NCI-H2196 treated with DMSO at 0.1 percent for 48 hours (cell line): ENCODE data around the gene MLYCD.
A peak's percentile ranks its signal among the peaks of the same experiment; 100 is the strongest.
"Not testable (repeated sequence)": the region's sequence is repeated elsewhere in the genome, so short reads cannot be mapped to it uniquely, and the experiment has no call there.

Source experiments
- DNase-seq: peaks from one replicate; lab custom pipeline; 2025; ENCODE audit not compliant: unreplicated experiment; lab: John Stamatoyannopoulos, UW

The MLYCD gene

GRCh38 chr16:83939266-83939855, 40.4 kb downstream of the MLYCD start:
- DNase-seq, result no peak

DNA sequence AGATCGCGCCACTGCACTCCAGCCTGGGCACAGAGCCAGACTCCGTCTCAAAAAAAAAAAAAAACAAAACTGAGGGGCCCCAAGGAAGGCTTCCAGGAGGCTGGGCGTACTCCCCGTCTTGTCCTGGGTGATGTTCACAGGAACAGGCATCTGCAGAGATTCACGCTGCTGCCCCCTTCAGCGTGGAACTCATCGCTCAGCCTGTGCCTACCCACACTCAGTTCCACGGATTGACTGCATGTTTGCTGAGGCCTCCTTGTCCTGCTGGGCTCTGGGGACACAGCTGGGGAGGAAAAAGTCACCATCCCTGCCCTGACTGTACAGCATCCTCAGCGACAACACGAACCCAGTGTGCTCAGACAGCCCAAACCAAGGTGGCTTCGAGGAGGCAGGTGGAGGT, 41.2 kb downstream of the MLYCD start:
- no peak for DNase-seq

- no peak for DNase-seq
These were observed 41.9 kb downstream of the MLYCD start for GRCh38 chr16:83940630-83941378.

DNA sequence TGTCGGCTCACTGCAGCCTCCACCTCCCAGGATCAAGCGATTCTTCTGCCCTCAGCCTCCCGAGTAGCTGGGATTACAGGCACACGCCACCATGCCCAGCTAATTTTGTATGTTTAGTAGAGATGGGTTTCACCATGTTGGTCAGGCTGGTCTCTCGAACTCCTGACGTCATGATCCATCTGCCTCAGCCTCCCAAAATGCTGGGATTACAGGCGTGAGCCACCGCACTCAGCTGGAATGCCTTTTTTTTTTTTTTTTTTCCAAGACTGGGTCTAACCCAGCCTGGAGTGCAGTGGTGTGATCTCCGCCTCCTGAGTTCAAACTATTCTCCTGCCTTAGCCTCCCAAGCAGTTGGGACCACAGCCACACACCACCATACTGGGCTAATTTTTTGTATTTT, 42.6 kb downstream of the MLYCD start:
- not testable (repeated sequence) for DNase-seq

DNA sequence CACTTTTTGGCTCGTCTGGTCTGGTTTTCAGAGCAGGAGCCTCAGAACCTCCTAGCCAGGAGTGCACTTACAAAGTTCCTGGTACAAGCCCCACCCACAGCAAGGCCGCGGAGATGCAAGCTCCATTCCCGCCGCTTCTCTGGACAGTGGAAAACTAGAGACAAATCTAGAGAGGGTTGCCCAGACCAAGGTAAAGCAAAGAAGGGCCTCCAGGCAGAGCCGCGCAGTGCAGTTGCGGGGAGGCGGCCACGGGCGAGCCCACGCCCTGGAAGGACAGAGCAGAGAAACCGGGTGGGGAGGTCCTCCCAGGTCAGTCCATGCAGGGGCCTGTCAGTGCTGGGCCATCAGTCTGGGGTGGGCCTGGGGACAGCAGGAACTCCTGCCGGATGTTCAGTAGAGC, 43.2 kb downstream of the MLYCD start:
- DNase-seq, result no peak

GRCh38 chr16:83942815-83943515, 44.0 kb downstream of the MLYCD start:
- no peak for DNase-seq

GRCh38 chr16:83943516-83944050, 44.7 kb downstream of the MLYCD start:
- no peak for DNase-seq

GRCh38 chr16:83945587-83945986, 46.7 kb downstream of the MLYCD start:
- no peak for DNase-seq

GRCh38 chr16:83946154-83946780, 47.4 kb downstream of the MLYCD start:
- DNase-seq, result no peak

DNA sequence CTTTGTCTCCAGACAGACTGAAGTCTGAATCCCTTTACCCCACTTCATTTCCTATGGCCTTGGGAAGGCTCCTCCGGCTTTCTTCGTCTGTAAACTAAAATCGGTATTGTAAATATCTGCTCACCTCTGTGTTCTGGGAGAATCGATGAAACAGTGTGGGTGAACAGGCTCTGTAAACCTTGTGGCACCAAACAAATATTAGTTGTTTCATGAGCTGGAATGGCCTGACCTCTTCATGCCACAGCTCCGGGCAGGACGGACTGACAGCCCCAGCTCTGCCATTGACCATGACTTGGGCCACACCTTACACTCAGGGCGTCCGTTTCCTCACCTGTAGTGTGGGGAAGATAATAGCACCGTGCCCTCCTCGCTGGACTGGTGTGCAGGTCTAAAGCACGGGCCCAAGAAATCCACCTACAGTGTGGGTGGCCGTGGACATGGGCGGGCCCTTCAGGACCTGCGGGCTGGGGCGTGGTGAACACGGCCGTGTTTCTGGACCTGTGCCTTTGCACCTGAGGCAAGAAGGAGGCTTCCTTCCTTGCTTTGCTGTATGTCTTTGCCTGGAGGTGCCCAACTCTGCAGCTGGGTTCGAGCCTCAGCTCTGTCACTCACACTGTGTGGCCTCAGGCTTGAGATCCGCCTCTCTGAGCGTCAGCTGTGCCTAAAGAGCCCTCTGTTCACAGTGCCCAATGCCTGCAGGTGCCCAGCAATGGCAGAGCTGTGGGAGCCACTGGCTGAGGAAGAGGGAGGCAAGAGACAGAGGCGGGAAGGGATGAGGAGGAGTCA, 48.1 kb downstream of the MLYCD start:
- DNase-seq, result no peak

GRCh38 chr16:83947642-83948234, 48.8 kb downstream of the MLYCD start:
- no peak for DNase-seq

DNA sequence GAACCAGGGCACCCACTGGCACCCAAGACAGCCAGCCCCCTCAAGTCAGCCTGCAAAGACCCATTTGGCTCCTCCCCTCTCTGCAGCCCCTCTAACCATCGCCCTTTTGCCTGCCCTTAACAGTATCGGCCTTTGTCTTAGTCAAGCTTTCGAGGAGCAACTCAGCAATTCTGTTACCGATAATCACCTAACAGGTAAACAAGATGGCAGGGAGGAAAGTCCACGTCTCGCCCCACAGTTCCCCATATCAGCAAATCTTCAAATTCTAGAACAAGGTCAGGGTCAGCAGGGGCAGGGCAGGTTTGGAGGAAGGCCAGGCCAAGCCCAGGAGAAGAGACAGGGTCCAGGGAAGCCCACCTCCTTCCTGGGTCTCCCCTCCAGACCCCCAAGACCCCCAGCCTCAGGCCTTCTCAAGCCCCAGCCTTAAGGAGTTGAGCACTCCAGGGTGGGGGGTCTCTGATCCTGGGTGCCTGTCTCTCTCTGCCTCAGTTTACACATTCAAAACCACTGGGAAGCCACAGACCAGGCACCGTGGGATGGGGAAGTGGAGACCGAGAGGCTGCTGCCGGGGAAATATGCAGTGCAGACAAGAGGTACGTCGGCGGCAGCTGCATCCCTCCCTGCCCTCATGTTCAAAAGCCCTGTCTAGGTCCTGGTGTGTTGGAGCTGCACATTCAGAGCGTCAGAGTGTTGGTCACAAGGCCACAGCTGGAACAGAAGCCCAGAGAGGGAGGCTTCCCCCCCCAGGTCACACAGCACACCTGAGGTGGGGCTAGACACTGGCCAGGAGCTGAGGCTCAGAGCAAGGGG, 50.2 kb downstream of the MLYCD start:
- no peak for DNase-seq

- DNase-seq, result no peak
These were observed 50.7 kb downstream of the MLYCD start for GRCh38 chr16:83949724-83950001.

DNA sequence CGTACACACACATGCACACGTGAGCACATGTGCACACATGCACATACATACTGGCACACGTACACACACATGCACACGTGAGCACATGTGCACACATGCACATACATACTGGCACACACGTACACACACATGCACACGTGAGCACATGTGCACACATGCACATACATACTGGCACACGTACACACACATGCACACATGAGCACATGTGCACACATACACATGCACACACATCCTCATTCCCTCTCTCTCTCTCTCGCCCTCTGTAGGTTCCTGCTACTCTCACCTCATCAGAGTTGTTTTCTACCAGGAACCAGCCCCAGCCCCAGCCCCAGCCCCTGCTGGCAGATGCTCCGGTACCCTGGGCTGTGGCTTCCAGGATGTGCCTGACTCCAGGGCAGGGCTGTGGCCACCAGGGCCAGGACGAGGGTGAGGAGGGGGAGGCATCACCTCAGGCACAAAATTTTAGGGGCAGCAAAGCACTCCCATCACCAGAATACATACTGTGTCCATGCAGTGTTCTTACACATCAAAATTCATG, 52.0 kb downstream of the MLYCD start:
- not testable (repeated sequence) for DNase-seq

GRCh38 chr16:83951544-83951943, 52.6 kb downstream of the MLYCD start:
- no peak for DNase-seq

GRCh38 chr16:83952587-83952939, 53.6 kb downstream of the MLYCD start:
- DNase-seq, result no peak

DNA sequence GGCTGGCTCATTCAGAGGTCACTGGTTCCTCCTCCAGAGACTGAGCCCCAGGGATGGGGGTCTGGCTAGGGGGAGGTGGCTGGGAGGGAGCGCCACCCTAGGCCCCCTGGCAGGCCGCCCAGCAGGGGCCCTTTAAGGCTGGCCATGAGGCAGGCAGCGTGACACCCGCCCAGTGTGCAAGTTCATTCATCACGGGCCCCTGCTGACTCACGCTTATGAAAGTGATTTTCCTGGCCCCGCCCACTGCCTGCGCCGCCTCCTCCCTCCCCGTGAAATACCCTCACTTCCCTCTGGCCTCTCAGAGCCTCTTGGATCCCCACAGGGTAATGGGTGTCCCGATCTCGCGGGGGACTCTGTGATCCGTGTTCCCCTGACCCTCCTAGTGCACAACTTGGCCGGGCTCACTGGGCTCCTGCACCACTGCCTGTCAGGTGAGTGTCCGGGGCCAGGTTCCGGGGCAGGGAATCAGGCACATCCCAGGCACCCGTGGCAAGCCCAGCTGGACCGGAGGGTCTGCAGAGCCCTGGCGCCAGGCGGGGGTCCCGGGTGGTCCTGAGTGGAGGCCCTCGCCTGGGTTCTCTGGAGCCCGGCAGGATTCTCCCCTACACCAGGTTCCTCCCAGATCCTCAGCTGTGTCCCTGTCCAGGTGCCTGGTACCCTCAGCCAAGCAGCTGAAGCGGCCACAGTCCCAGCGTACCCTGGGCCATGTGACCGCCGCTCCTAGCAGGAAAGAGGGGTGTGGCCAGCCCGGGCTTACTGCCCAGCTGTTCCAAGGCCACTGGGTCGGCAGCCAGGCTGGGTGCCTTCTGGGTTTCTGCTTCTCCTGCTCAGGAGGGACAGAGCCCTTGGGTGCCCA, 54.3 kb downstream of the MLYCD start, which contains the start of gene OSGIN1:
TSS of gene OSGIN1 (plus strand) at position 301 of the 856 bp plus-strand sequence. CDS start 4,432 bp downstream, outside the sequence.
- DNase-seq, result peak; percentile 70

DNA sequence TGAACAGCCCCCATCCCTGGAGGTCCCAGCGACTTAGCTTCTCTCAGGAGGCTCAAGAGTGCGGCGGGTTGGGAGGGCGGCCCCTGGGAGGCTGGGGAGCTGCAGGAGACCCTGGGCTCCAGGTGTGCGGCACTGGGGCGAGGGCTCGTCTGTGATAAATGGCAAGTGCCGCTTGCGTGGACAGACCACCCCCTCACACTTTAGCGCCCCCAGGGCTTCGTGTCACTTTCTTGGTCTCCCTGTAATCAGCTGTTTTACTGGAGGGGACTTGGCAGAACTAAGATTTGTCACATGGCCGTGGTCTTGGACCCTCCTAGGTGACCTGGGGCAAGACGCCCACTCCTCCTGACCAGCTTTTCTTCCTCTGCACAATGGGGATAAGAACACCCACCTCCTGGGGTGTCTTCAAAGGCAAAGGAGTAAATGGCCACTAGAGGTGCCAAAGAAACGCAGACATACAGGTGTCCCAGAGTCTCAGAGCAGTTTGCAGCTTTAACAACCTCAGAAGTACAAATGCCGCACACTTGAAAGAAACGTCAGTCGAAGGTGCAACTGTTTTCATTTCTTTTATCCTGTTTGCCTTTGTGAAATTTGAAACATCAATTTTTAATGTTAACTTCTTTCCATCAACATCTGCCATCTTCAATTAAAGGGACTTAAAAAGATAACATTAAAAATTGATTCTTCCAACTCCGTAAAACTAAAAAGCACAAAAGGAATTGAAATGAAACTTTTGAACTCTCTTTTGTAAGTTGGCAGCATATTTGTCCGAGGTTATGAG, 55.1 kb downstream of the MLYCD start:
- DNase-seq, result no peak
